Measurements from ENCODE around the gene ATP6V0A4.

- no peak for TF ChIP-seq CTCF (IDR thresholded peaks at IDR 0.05)
- TF ChIP-seq POLR2A (IDR thresholded peaks at IDR 0.05) = no peak
Measured at GRCh38 chr7:138658889-138659288, 139.1 kb downstream of the ATP6V0A4 start.
